ENCODE data around the gene ZSCAN5A.
"Not testable (repeated sequence)": the region's sequence is repeated elsewhere in the genome, so short reads cannot be mapped to it uniquely, and the experiment has no call there.

The ZSCAN5A gene

GRCh38 chr19:56199687-56200086, 115.0 kb downstream of the ZSCAN5A start:
- no peak for ATAC-seq

GRCh38 chr19:56197646-56198045, 117.0 kb downstream of the ZSCAN5A start, which contains the start of gene ZSCAN5B:
TSS of gene ZSCAN5B (minus strand) at chr19:56197783. CDS start at chr19:56193052, 4,731 bp downstream.
- ATAC-seq = not testable (repeated sequence)

- no peak for ATAC-seq
Measured at GRCh38 chr19:56193981-56194640, 120.5 kb downstream of the ZSCAN5A start.

- ATAC-seq = no peak
Measured at GRCh38 chr19:56191711-56192110, 122.9 kb downstream of the ZSCAN5A start.

GRCh38 chr19:56191115-56191514, 123.5 kb downstream of the ZSCAN5A start:
- ATAC-seq = no peak

GRCh38 chr19:56189785-56190184, 124.9 kb downstream of the ZSCAN5A start:
- ATAC-seq = no peak

GRCh38 chr19:56177564-56178243, 136.9 kb downstream of the ZSCAN5A start:
- no peak for ATAC-seq

GRCh38 chr19:56176881-56177280, 137.8 kb downstream of the ZSCAN5A start:
- no peak for ATAC-seq

- not testable (repeated sequence) for ATAC-seq
Measured at GRCh38 chr19:56176310-56176709, 138.3 kb downstream of the ZSCAN5A start.

- not testable (repeated sequence) for ATAC-seq
Measured at GRCh38 chr19:56175861-56176307, 138.8 kb downstream of the ZSCAN5A start, which contains the start of gene GALP. TSS of gene GALP (plus strand) at chr19:56176008. CDS start at chr19:56177109, 1,101 bp downstream.

GRCh38 chr19:56174550-56174949, 140.1 kb downstream of the ZSCAN5A start:
- no peak for ATAC-seq

- ATAC-seq = no peak
Measured at GRCh38 chr19:56174086-56174485, 140.6 kb downstream of the ZSCAN5A start.
